Renal cortical epithelial cell (primary cell): ENCODE data around the gene OSBPL10. TPM values are rescaled to one million over a fixed set of nuclear protein-coding genes. Genes with fewer than 3 reads are reported as not detected.
"Not testable (repeated sequence)": the region's sequence is repeated elsewhere in the genome, so short reads cannot be mapped to it uniquely, and the experiment has no call there.

ENCODE experiments used
- DNase-seq: peaks from one replicate; pipeline ENCODE4 v3.0.0-alpha.2; 2011; ENCODE audit warnings: low read depth
- total RNA-seq: library from RNA; depleted of rRNA; stranded (reverse); fragments of >200 nt; gene quantifications from 2 replicates; pipeline ENCODE4 v1.2.3, GENCODE V29; 2014

The OSBPL10 gene
- total RNA-seq, 1 donor from 2014 or later, result 78.3 TPM

GRCh38 chr3:31709005-31709404 is 272.1 kb downstream of the OSBPL10 start:
- no peak for DNase-seq

GRCh38 chr3:31707286-31707685 is 273.8 kb downstream of the OSBPL10 start:
- DNase-seq, result no peak

GRCh38 chr3:31705736-31706135 is 275.3 kb downstream of the OSBPL10 start:
- DNase-seq, result no peak

- peak; percentile 87 for DNase-seq
Measured at GRCh38 chr3:31704591-31705179, 276.4 kb downstream of the OSBPL10 start.

DNA sequence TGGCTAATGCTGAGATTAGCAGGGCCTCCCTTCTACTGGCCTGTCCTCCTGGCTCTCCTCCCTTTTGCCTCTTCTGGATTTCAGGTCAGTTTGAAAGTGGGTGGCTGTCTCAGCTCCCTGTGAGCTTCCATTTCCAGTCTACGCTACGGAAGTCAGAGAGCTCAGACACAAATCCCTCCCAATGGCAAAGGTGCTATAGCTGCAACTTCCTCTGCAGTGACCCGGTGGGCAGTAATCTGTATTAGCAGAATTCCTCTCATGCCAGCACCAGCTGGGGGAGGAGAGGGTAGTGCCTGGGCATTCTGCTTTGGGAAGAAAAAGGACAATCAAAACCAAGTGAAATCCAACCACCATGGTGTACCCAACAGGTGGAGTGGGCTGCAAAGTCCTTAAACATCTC is 276.9 kb downstream of the OSBPL10 start:
- no peak for DNase-seq

DNA sequence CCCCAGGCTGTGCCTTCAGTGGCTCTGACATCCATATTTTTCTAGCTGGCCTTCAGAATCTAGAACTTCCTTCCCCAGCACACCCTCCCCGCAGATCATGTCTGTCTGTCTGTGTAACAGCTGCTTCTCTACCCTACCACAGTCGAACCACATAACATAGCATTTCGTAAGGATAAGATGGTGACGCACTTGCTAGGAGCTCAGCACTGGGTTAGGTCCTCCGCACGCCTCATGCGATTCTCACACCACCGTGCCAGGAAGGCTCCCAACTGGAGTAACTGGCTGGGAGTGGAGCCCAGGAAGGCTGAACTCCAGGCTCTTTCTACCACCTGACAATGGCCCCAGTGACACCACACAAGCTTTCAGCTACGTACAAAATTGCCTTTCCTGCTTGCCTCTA is 279.8 kb downstream of the OSBPL10 start:
- DNase-seq, result no peak

- peak; percentile 75 for DNase-seq
Measured at GRCh38 chr3:31699309-31699953, 281.6 kb downstream of the OSBPL10 start.

GRCh38 chr3:31696815-31697548 is 284.1 kb downstream of the OSBPL10 start:
- DNase-seq, result no peak

GRCh38 chr3:31696009-31696297 is 285.1 kb downstream of the OSBPL10 start:
- no peak for DNase-seq

- no peak for DNase-seq
Measured at GRCh38 chr3:31695280-31696008, 285.6 kb downstream of the OSBPL10 start.

DNA sequence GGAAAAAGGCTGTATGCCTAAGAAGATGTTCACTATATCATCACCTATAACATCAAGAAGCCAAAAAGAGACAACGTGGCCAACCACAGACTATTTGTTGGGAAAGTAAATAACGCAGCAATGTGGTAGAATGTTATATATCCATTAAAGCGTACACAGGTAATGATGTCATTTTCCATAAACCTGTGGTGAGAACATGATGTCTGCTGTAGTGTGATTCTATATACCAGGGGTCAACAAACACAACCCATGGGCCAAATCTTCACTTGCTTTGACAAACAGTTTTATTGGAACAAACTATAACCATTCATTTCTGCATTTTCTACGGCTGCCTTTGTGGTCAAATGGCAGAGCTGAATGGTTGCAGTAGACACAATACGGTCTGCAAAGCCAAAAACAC is 287.7 kb downstream of the OSBPL10 start:
- no peak for DNase-seq

GRCh38 chr3:31692751-31693150 is 288.3 kb downstream of the OSBPL10 start:
- DNase-seq, result no peak

GRCh38 chr3:31690771-31691170 is 290.3 kb downstream of the OSBPL10 start:
- DNase-seq, result no peak

DNA sequence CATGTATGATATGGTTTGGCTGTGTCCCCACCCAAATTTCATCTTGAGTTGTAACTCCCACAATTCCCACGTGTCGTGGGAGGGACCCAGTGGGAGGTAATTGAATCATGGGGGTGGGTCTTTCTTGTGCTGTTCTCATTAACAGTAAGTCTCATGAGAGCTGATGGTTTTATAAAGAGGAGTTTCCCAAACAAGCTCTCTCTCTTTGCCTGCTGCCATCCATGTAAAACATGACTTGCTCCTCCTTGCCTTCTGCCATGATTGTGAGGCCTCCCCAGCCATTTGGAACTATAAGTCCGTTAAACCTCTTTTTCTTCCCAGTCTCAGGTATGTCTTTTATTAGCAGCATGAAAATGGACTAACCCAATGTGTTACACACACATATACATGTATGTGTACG is 291.5 kb downstream of the OSBPL10 start:
- DNase-seq, result not testable (repeated sequence)

DNA sequence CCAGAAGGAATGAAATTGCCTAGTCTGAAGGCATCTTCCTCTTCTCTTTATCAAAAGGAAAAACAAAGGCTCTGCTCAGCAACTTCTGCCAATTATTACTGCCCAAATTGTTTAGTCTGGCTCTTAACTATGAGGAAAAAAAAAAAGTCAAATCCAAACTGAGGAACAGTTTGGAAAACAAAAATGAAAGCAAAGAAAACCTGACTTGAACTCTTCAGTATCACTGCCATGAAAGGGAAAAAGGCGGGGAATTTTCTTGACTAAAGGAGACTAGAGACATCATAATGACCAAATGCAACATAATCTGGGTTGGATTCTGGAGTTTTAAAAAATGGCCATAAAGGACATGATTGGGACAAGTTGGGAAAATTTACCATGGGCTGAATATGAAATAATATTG is 292.1 kb downstream of the OSBPL10 start:
- DNase-seq, result no peak

- no peak for DNase-seq
Measured at GRCh38 chr3:31687020-31687802, 293.9 kb downstream of the OSBPL10 start.

GRCh38 chr3:31680072-31680870 is 300.8 kb downstream of the OSBPL10 start:
- peak; percentile 8 for DNase-seq

GRCh38 chr3:31676556-31676955 is 304.5 kb downstream of the OSBPL10 start:
- DNase-seq, result no peak

DNA sequence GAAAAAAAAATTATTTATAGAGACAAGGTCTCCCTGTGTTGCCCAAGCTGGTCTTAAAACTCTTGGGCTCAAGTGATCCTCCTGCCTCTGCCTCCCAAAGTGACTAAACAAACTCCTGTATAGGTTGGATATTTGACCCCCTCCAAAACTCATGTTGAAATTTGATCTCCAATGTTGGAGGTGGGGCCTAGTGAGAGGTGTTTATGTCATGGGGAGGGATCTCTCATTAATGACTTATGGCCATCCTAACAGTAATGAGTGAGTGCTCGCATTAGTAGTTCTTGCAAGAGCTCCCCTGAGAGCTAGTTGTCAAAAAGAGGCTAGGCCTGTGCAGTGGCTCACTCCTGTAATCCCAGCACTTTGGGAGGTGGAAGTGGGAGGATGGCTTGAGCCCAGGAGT is 307.1 kb downstream of the OSBPL10 start:
- no peak for DNase-seq

GRCh38 chr3:31671976-31672375 is 309.1 kb downstream of the OSBPL10 start:
- peak; percentile 62 for DNase-seq

DNA sequence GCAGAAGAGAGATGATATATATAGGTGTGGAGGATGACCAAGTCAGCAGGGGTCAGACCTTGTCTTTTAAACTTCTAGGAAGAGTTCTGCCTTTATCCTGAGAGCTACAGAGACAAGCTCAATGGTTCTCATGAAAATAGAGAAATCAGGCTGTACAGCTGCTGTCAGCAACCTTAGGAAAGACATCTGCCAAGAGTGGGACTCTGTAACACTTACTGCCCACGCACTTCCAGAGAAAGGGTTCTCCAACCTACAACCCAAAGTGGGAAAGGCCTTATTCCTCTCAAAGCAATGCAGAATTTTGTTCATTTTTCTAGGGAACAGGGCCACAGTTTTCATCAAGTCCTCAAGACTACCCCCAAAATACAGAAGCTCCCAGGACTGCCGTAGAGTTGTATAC is 309.6 kb downstream of the OSBPL10 start:
- DNase-seq, result no peak
